Peyer's patch (tissue), 4 donors: Measurements from ENCODE around the gene SLC26A2.

Experiments used
- CTCF ChIP-seq, 6 experiments: fragments of 450-650 bp in 4 of 6; fragments of 200-600 bp in 2 of 6; sonication (generic) in 1 of 6; IDR thresholded peaks; one replicate each; pipeline ENCODE4 v1.5.1; 2017 to 2019; ENCODE audit warnings: antibody characterized with exemption in 6 of 6, mild to moderate bottlenecking in 3 of 6, moderate library complexity in 1 of 6
- POLR2A ChIP-seq, 2 donors: fragments of 450-650 bp; IDR thresholded peaks; one replicate each; pipeline ENCODE4 v1.5.1; 2017; ENCODE audit warnings: antibody characterized with exemption in 2 of 2, mild to moderate bottlenecking in 2 of 2, moderate library complexity in 2 of 2

- TF ChIP-seq POLR2A (IDR thresholded peaks at IDR 0.05), result no peak
- no peak for TF ChIP-seq CTCF (IDR thresholded peaks at IDR 0.05)
These were observed 18.8 kb upstream of the SLC26A2 start for GRCh38 chr5:149941795-149942194.
